Muscle layer of colon (tissue), 2 donors: ENCODE measurements around the gene NEB.
"Not testable (repeated sequence)": the region's sequence is repeated elsewhere in the genome, so short reads cannot be mapped to it uniquely, and the experiment has no call there.

Experiments used
- H3K27ac ChIP-seq: one replicate; pipeline ENCODE4 v1.7.0; 2013; ENCODE audit warnings: low read depth, mild to moderate bottlenecking, low read length, moderate library complexity
- H3K27me3 ChIP-seq, 2 donors: one replicate each; pipeline ENCODE4 v1.7.0; 2013; ENCODE audit warnings: low read length in 2 of 2, mild to moderate bottlenecking in 2 of 2; ENCODE audit not compliant: insufficient read depth in 2 of 2, control insufficient read depth in 1 of 2
- H3K36me3 ChIP-seq: one replicate; pipeline ENCODE4 v1.7.0; 2013; ENCODE audit warnings: mild to moderate bottlenecking, low read length; ENCODE audit not compliant: insufficient read depth
- H3K4me1 ChIP-seq: one replicate; pipeline ENCODE4 v1.7.0; 2013; ENCODE audit warnings: mild to moderate bottlenecking, low read length; ENCODE audit not compliant: insufficient read depth
- H3K4me3 ChIP-seq, 2 donors: one replicate each; pipeline ENCODE4 v1.7.0; 2013; ENCODE audit warnings: low read length in 2 of 2, low read depth in 1 of 2, mild to moderate bottlenecking in 1 of 2, moderate library complexity in 1 of 2
- H3K9ac ChIP-seq: one replicate; pipeline ENCODE4 v1.7.0; 2013; ENCODE audit warnings: low read length
- H3K9me3 ChIP-seq: one replicate; pipeline ENCODE4 v1.7.0; 2013; ENCODE audit warnings: mild to moderate bottlenecking, low read length
- donor health status: abdominal sarcoma.
- donor health status: Adenocarcinoma of cecum.

NEB gene

DNA sequence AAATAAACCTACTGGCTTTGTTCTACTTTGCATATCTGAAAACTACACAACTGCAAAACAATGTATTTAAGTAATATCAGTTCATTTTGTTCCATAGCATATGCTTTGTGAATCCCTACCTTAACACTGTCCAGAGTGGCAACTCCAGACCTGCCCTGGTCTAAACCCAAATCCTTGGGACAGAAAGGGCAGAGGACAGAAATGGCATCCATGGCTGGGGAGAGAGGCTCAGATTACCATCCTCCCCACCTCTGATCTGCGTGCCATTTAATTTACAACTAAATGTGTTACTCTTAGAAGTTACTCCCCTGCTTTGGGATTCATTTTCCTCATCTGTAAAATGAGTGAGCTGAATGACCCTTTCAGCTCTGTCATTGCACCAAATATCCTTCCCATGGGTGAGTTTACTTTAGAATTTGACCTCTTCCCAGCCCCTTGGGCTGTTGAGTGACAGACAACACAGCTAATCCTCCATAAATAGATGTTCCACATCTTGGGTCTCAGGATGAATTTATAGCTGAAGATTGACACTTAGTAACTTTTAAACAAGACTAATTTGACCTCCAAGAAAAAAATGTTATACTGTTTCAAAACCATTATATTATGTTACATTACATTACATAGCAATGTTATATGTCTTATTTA, 20.1 kb upstream of the NEB start:
- peaks cover 6% of the 10 kb centered on the region for H3K4me1 ChIP-seq

DNA sequence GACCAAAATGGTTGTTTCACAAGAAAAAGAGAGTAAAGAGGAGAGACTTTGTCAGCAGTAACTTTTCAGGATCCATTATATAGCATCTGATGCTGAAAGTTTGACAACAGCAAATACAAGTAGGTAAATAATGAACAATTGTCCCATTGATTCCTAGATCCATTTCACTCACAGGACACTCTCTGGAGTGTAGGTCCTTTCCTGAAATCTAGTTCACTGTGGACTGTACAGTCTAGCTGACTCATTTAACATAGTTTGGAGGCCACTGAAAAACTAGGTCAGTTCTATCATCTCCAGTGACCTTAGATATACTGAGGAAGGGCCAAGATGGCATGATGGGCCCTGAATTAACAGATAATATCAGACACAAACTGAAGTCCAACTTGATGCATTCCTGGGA, 19.3 kb upstream of the NEB start:
- no peak overlapping the region for H3K9ac ChIP-seq
- H3K36me3 ChIP-seq: no peaks in the 10 kb centered on the region
- H3K4me3 ChIP-seq: no peak overlapping the region
- no peaks in the 10 kb centered on the region for H3K9me3 ChIP-seq
- peaks cover 6% of the 10 kb centered on the region for H3K4me1 ChIP-seq
- H3K27me3 ChIP-seq: no peaks in the 10 kb centered on the region
- H3K27ac ChIP-seq: no peak overlapping the region

More for the DNA sequence above, 20.1 kb upstream of the NEB start:
- no peak overlapping the region for H3K4me3 ChIP-seq
- H3K9me3 ChIP-seq: no peaks in the 10 kb centered on the region
- H3K36me3 ChIP-seq: no peaks in the 10 kb centered on the region
- H3K9ac ChIP-seq: no peak overlapping the region
- no peaks in the 10 kb centered on the region for H3K27me3 ChIP-seq
- H3K27ac ChIP-seq: no peak overlapping the region

DNA sequence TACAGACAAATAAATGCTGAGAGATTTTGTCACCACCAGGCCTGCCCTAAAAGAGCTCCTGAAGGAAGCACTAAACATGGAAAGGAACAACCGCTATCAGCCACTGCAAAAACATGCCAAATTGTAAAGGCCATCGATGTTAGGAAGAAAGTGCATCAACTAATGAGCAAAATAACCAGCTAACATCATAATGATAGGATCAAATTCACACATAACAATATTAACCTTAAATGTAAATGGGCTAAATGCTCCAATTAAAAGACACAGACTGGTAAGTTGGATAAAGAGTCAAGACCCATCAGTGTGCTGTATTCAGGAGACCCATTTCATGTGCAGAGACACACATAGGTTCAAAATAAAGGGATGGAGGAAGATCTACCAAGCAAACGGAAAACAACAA, 11.0 kb upstream of the NEB start:
- H3K9ac ChIP-seq, H3K27me3 ChIP-seq, H3K4me1 ChIP-seq, H3K36me3 ChIP-seq, H3K4me3 ChIP-seq, H3K27ac ChIP-seq, H3K9me3 ChIP-seq: not testable (repeated sequence)

DNA sequence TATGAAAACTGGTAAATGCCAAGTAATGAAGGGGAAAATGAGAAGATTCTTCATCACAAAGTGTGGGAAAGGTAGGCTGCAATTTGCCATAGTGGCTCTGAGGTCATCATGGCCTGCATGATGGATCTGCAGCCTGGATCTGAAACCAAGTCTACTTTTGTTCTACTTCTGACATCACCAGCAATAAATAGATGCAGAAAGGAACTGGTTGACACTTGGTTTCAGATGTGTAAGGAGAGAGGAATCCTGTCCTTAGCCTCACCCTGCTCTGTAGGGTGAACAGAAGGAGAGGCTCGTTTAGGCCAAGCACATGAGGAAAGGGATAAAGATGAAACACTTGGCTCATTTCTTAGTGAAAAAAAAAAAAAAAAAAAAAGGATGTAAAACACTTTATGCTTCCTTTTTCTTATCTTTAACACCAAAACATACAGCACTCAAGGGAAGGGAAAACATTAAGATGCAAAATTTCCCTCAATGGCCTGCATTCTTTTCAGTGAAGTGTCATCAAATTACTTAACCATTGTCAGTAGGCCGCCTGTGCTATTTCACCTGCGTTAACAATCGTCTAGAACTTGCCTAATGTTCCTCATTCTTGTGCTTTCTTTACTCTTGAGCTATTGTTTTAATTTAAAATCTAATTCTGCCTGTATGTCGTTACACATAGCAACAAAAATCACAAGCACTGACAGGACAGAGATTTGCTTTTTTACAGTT, 3.9 kb downstream of the NEB start:
- Histone ChIP-seq H3K36me3 (no peaks in the 10 kb centered on the region), H3K27ac (no peak overlapping the region)

DNA sequence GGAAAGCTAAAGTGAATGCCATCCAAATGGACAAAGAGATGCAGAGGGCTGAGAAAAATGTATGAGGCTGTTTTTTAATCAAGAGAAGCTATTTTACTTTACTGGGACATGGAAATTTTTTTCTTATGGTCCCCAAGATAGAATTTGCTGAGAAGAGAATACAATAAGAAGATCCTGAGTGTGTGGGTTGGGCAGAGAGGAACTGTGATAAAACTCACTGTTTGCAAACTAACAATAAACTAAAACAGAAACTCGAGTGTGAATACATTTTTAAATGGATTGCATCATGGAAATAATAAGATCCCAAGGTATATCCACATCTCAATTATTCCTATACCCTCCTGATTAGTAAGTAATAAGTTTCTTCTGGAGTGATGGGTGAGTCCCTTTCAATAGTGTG, 4.4 kb downstream of the NEB start:
- Histone ChIP-seq H3K36me3 (no peaks in the 10 kb centered on the region), H3K4me3 (no peak overlapping the region), H3K9ac (no peak overlapping the region), H3K4me1 (no peaks in the 10 kb centered on the region), H3K9me3 (no peaks in the 10 kb centered on the region), H3K27me3 (no peaks in the 10 kb centered on the region), H3K27ac (no peak overlapping the region)

More for the DNA sequence above, 3.9 kb downstream of the NEB start:
- no peaks in the 10 kb centered on the region for H3K27me3 ChIP-seq
- no peak overlapping the region for H3K4me3 ChIP-seq
- H3K9me3 ChIP-seq: no peaks in the 10 kb centered on the region
- no peak overlapping the region for H3K9ac ChIP-seq
- no peaks in the 10 kb centered on the region for H3K4me1 ChIP-seq

DNA sequence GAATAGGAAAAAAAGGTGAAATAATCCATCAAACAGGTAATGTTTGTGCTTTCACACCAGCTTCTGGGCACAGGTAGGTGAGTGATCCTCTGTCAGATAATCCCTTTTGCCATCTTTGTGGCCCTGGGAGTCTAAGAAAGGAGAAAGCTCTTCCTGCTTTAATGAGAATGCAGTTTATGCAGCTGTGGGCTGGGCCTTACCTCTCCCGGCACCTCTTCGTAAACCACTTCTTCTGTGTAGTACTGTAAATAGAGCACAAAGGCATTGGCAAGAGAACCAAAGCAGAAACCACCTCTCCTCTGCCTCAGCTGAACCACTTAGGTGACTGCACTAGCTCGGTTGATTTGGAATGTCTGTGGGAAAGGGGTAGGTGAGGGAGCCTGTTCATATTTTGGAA, 4.9 kb downstream of the NEB start:
- no peak overlapping the region for H3K4me3 ChIP-seq
- H3K4me1 ChIP-seq: no peaks in the 10 kb centered on the region
- no peaks in the 10 kb centered on the region for H3K27me3 ChIP-seq
- H3K36me3 ChIP-seq: no peaks in the 10 kb centered on the region
- no peaks in the 10 kb centered on the region for H3K9me3 ChIP-seq
- H3K27ac ChIP-seq: no peak overlapping the region
- no peak overlapping the region for H3K9ac ChIP-seq

DNA sequence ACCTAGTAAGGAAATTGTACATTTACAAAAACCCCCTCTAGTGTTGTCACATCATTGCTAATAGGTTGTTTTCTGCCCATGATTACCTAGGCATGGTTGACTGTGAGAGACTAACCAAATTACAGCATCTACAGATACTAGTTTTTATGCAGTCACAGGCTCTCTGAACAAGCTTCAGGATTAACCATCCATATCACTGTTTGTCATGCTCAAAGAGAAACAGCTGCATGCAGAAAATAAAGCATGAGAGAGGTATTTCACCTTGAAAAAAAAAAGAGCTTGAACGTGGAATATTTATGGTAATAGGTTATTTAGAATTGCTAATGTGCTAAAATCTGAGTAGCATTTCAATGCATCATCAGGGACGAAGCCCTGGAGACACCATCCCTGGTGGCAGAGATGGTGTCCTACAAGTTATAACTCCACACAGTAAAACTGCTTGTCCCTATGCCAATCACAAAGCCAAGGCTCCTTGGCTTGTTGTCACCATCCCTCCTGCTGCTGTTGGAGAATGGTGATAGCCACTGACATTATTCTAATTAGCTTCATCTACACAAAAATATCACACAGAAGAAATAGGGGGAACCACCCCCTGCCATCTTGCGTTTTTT, 5.4 kb downstream of the NEB start:
- Histone ChIP-seq H3K4me3 (no peak overlapping the region), H3K9me3 (no peaks in the 10 kb centered on the region), H3K9ac (no peak overlapping the region), H3K4me1 (no peaks in the 10 kb centered on the region), H3K36me3 (no peaks in the 10 kb centered on the region), H3K27ac (no peak overlapping the region), H3K27me3 (no peaks in the 10 kb centered on the region)

DNA sequence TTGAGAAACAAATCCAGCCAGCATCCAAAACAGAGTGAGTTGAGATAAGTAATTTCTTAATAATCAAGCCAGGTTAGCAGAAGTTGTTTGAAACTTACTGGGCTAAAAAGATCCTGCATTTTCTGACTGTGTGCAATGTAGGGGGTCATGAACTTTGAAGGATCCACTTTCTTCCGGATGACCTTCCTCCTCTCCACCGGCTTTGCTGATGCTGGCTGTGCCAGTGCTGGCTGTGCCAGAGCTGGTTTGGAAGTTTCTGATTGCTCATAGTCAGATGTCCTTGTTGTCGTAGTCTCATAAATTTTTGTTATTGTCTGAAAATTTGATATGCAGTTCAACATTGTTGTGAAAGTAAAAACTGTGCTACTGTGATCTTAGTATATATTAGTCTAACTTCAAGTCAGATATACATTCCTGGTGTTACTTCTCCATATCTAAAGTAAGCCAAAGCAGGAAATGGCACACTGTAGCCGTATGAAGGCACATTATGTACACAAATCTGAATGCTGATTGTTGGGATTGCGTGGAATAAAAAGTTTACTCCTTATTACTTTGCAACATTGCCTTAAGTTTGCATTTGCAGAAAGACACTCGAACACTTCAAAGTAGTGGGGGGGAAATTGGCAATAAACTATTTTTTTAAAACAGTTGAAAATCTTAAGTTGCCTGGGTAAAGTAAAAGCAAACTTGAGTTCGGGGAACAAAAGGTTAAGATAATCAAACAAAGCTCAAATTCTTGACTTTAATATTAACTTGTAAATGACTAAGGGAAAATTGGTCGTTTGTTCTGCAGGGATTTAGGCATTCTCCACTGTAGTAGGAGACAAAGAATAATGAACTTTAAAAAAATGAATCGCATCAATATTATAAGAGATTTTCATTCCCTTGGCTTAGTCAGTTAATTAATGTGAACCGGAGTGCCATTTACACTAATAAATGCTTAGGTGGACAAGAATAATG, 6.4 kb downstream of the NEB start:
- no peaks in the 10 kb centered on the region for H3K9me3 ChIP-seq
- no peak overlapping the region for H3K4me3 ChIP-seq
- no peak overlapping the region for H3K27ac ChIP-seq
- no peaks in the 10 kb centered on the region for H3K36me3 ChIP-seq
- no peaks in the 10 kb centered on the region for H3K27me3 ChIP-seq
- H3K4me1 ChIP-seq: no peaks in the 10 kb centered on the region
- no peak overlapping the region for H3K9ac ChIP-seq

DNA sequence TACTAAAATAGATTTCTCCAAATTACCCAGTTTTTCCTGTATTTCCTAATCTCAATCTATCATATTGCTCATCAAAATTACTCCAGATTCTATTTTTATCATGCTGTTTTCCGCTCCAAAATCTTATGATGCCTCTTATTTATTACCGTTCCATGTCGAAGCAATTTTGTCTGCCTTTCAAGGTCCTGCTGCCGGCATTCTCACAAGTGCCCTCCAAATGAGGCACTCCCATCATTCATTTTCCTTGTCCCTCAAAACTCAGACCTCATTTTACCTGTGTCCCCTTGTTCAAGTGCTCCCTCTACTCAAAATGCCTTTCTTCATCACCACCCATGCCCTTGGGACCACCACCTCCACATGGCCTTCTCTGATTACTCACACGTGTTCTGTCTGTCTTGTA, 13.1 kb downstream of the NEB start:
- no peak overlapping the region for H3K4me3 ChIP-seq
- no peak overlapping the region for H3K27ac ChIP-seq
- H3K4me1 ChIP-seq: no peaks in the 10 kb centered on the region
- no peaks in the 10 kb centered on the region for H3K36me3 ChIP-seq
- no peaks in the 10 kb centered on the region for H3K27me3 ChIP-seq
- no peaks in the 10 kb centered on the region for H3K9me3 ChIP-seq
- H3K9ac ChIP-seq: no peak overlapping the region

DNA sequence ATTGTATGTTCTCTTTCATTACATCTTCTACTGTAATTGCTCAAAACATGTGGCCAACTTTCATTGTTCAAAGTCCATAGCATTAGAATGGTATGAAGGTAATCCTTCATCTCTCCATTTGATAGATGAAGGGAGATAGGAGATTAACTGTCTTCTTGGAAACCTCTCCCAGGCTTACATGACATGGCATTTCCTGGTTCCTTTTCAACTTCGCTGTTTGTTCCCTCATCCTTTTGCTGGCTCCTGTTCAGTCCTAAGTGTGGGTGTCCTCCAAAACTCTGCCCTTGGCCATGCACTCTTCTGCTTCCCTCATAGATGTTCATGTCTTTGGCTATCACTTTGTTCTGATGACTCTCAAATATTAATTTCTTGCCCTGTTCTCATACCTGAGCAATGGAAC, 13.8 kb downstream of the NEB start:
- H3K9ac ChIP-seq: no peak overlapping the region
- H3K9me3 ChIP-seq: no peaks in the 10 kb centered on the region
- no peak overlapping the region for H3K27ac ChIP-seq
- H3K27me3 ChIP-seq: no peaks in the 10 kb centered on the region
- H3K36me3 ChIP-seq: no peaks in the 10 kb centered on the region
- H3K4me3 ChIP-seq: no peak overlapping the region
- no peaks in the 10 kb centered on the region for H3K4me1 ChIP-seq

DNA sequence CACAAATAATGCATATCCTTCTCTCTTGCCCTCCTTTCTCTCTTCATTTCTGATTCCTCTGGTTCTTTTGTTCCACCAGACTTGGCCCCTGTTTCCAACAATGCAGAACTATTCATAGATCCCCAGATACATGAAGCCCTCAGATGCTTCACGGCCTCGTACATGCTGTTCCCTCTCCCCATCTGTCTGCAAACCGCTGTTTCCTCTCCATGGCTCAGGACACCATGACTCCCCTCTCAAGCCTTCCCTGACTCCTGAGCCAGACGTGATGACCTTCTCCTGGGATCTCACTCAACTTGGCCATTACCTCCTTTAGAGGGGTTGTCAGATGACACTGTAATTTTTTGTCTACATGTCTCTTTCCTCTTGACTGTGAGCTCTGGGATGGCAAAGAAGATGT, 15.5 kb downstream of the NEB start:
- H3K4me1 ChIP-seq: no peaks in the 10 kb centered on the region
- no peak overlapping the region for H3K9ac ChIP-seq
- H3K36me3 ChIP-seq: no peaks in the 10 kb centered on the region
- H3K4me3 ChIP-seq: no peak overlapping the region
- H3K27me3 ChIP-seq: no peaks in the 10 kb centered on the region
- no peaks in the 10 kb centered on the region for H3K9me3 ChIP-seq
- no peak overlapping the region for H3K27ac ChIP-seq
